Inflammatory macrophage treated with lipopolysaccharide for 1 hour (primary cell): ENCODE measurements around the gene GLRX2.
"Not testable (repeated sequence)": the region's sequence is repeated elsewhere in the genome, so short reads cannot be mapped to it uniquely, and the experiment has no call there.

ENCODE experiments used
- DNase-seq, 2 donors: peaks; one replicate each; pipeline ENCODE4 v3.0.0-alpha.2; 2020 to 2022

GLRX2 gene

GRCh38 chr1:193060938-193061337 lies 44.3 kb downstream of the GLRX2 start:
- DNase-seq = peak in 1 of 2 donors; percentile 15

GRCh38 chr1:193060406-193060805 lies 44.8 kb downstream of the GLRX2 start:
- no peak for DNase-seq

GRCh38 chr1:193060115-193060403 lies 45.2 kb downstream of the GLRX2 start:
- DNase-seq = no peak

- DNase-seq = peak; percentile 97 to 99
Measured at GRCh38 chr1:193059282-193060114, 45.7 kb downstream of the GLRX2 start, which contains the start of the genes RO60 and UCHL5. Gene RO60, plus strand, starts transcription at chr1:193059612. Its CDS starts 9,443 bp downstream, at chr1:193069055. Gene UCHL5, minus strand, starts transcription at chr1:193059360. Its CDS starts 100 bp downstream, at chr1:193059260.

- DNase-seq = peak; percentile 77 to 78
Measured at GRCh38 chr1:193058529-193059281, 46.5 kb downstream of the GLRX2 start.

GRCh38 chr1:193054169-193054675 lies 51.0 kb downstream of the GLRX2 start:
- no peak for DNase-seq

GRCh38 chr1:193048913-193049312 lies 56.3 kb downstream of the GLRX2 start:
- not testable (repeated sequence) for DNase-seq
